Bronchial epithelial cell (primary cell): ENCODE measurements around the gene SUPT3H. TPM values are rescaled to one million over a fixed set of nuclear protein-coding genes. Genes with fewer than 3 reads are reported as not detected.

ENCODE experiments used
- DNase-seq: peaks from one replicate; pipeline ENCODE4 v3.0.0-alpha.2; 2010; ENCODE audit warnings: low read depth
- FAIRE-seq: peaks from 2 replicates; lab custom pipeline; 2011; peaks lifted over from hg19 to GRCh38; lab: Jason Lieb, UNC
- H3K27me3 ChIP-seq: 2 replicates; pipeline ENCODE4 v1.5.1; 2011; ENCODE audit warnings: low read length; ENCODE audit not compliant: control insufficient read depth, insufficient read depth
- H3K36me3 ChIP-seq: 2 replicates; pipeline ENCODE4 v1.5.1; 2011; ENCODE audit warnings: low read length; ENCODE audit not compliant: control insufficient read depth, insufficient read depth
- H3K4me3 ChIP-seq: 2 replicates; pipeline ENCODE4 v1.5.1; 2011; ENCODE audit warnings: mild to moderate bottlenecking, low read depth, low read length, control low read depth
- CTCF ChIP-seq: IDR thresholded peaks from 2 replicates; pipeline ENCODE4 v1.5.1; 2011; ENCODE audit warnings: mild to moderate bottlenecking, moderate library complexity, low read length, control low read depth, inconsistent platforms; ENCODE audit not compliant: insufficient read depth, severe bottlenecking
- total RNA-seq: library from RNA; depleted of rRNA; stranded (reverse); fragments of >200 nt; gene quantifications from 2 replicates; pipeline ENCODE4 v1.2.1, GENCODE V29; 2014

The SUPT3H gene
- total RNA-seq, 1 donor from 2014 or later = 12.9 TPM

- TF ChIP-seq CTCF = no peak
- H3K36me3 ChIP-seq = no peaks in the 10 kb centered on the region
- H3K4me3 ChIP-seq = no peak overlapping the region
- no peak for FAIRE-seq
- peak; percentile 60 for DNase-seq
- no peaks in the 10 kb centered on the region for H3K27me3 ChIP-seq
Observed at GRCh38 chr6:45031601-45032000, 346.1 kb downstream of the SUPT3H start.

- H3K36me3 ChIP-seq = no peaks in the 10 kb centered on the region
- TF ChIP-seq CTCF = no peak
- H3K4me3 ChIP-seq = no peak overlapping the region
- no peak for DNase-seq
- H3K27me3 ChIP-seq = no peaks in the 10 kb centered on the region
- no peak for FAIRE-seq
Observed at GRCh38 chr6:45027126-45027525, 350.6 kb downstream of the SUPT3H start.

GRCh38 chr6:45026003-45026516 is 351.7 kb downstream of the SUPT3H start:
- FAIRE-seq (no peak), DNase-seq (peak; percentile 40)
- no peaks in the 10 kb centered on the region for H3K36me3 ChIP-seq
- H3K4me3 ChIP-seq = no peak overlapping the region
- no peaks in the 10 kb centered on the region for H3K27me3 ChIP-seq
- no peak for TF ChIP-seq CTCF

- H3K36me3 ChIP-seq = no peaks in the 10 kb centered on the region
- H3K27me3 ChIP-seq = no peaks in the 10 kb centered on the region
- TF ChIP-seq CTCF = no peak
- FAIRE-seq = no peak
- no peak overlapping the region for H3K4me3 ChIP-seq
- no peak for DNase-seq
Observed at GRCh38 chr6:45024610-45025009, 353.1 kb downstream of the SUPT3H start.

- peak; percentile 3 for DNase-seq
- Histone ChIP-seq H3K27me3 (no peaks in the 10 kb centered on the region), H3K36me3 (no peaks in the 10 kb centered on the region), H3K4me3 (no peak overlapping the region)
- no peak for TF ChIP-seq CTCF
- FAIRE-seq = no peak
Observed at GRCh38 chr6:45021676-45022075, 356.1 kb downstream of the SUPT3H start.

GRCh38 chr6:45012687-45013086 is 365.0 kb downstream of the SUPT3H start:
- Histone ChIP-seq H3K4me3 (no peak overlapping the region), H3K27me3 (no peaks in the 10 kb centered on the region), H3K36me3 (no peaks in the 10 kb centered on the region)
- FAIRE-seq (no peak), DNase-seq (peak; percentile 17)
- no peak for TF ChIP-seq CTCF
